Liver (tissue), 9 donors: ENCODE measurements around the gene MARVELD3. TPM values are rescaled to one million over a fixed set of nuclear protein-coding genes. Genes with fewer than 3 reads are reported as not detected.
"Not testable (repeated sequence)": the region's sequence is repeated elsewhere in the genome, so short reads cannot be mapped to it uniquely, and the experiment has no call there.

Experiments used
- DNase-seq: peaks from one replicate; pipeline ENCODE4 v3.0.0-alpha.2; 2017; ENCODE audit warnings: low spot score
- H3K27ac ChIP-seq, 2 donors: one replicate each; pipeline ENCODE4 v1.7.0; 2013; ENCODE audit warnings: inconsistent platforms in 2 of 2, low read length in 2 of 2, control low read depth in 1 of 2, low read depth in 1 of 2, mild to moderate bottlenecking in 1 of 2
- H3K27me3 ChIP-seq, 4 donors: one replicate each; pipeline versions ENCODE4 v1.6.1 to v1.7.0; 2013; ENCODE audit warnings: low read length in 3 of 4, inconsistent platforms in 1 of 4, mild to moderate bottlenecking in 1 of 4, moderate library complexity in 1 of 4; ENCODE audit not compliant: control insufficient read depth in 4 of 4, insufficient read depth in 4 of 4
- H3K36me3 ChIP-seq, 4 donors: one replicate each; pipeline versions ENCODE4 v1.6.1 to v1.7.0; 2013; ENCODE audit warnings: low read length in 3 of 4, mild to moderate bottlenecking in 3 of 4, low read depth in 1 of 4, moderate library complexity in 1 of 4; ENCODE audit not compliant: control insufficient read depth in 4 of 4, insufficient read depth in 3 of 4
- H3K4me1 ChIP-seq, 4 donors: one replicate each; pipeline versions ENCODE4 v1.6.1 to v1.7.0; 2013; ENCODE audit warnings: low read length in 3 of 4, mild to moderate bottlenecking in 3 of 4, moderate library complexity in 1 of 4; ENCODE audit not compliant: control insufficient read depth in 4 of 4, insufficient read depth in 4 of 4
- H3K4me3 ChIP-seq, 3 donors: one replicate each; pipeline versions ENCODE4 v1.6.1 to v1.7.0; 2013; ENCODE audit warnings: low read length in 3 of 3, control low read depth in 1 of 3, low read depth in 1 of 3, mild to moderate bottlenecking in 1 of 3
- H3K9ac ChIP-seq, 2 donors: one replicate each; pipeline ENCODE4 v1.7.0; 2013; ENCODE audit warnings: low read length in 2 of 2, mild to moderate bottlenecking in 2 of 2, moderate library complexity in 2 of 2, control low read depth in 1 of 2, low read depth in 1 of 2
- H3K9me3 ChIP-seq, 4 donors: one replicate each; pipeline versions ENCODE4 v1.6.1 to v1.7.0; 2013; ENCODE audit warnings: low read length in 3 of 4; ENCODE audit not compliant: control insufficient read depth in 4 of 4
- ATF3 ChIP-seq: IDR thresholded peaks from 2 replicates; pipeline ENCODE4 v1.6.1; 2016; ENCODE audit warnings: antibody characterized with exemption
- CTCF ChIP-seq: fragments of 150-350 bp; IDR thresholded peaks from 2 replicates; pipeline ENCODE4 v1.5.1; 2017; ENCODE audit warnings: improper control_type of control experiment, low read depth, low read length; ENCODE audit not compliant: missing input control
- EGR1 ChIP-seq, 2 donors: IDR thresholded peaks; 2 replicates each; pipeline ENCODE4 v1.6.1; 2016 to 2018; ENCODE audit warnings: antibody characterized with exemption in 2 of 2, low read depth in 2 of 2
- FOXA1 ChIP-seq: IDR thresholded peaks from 2 replicates; pipeline ENCODE4 v1.6.1; 2016; ENCODE audit warnings: antibody characterized with exemption
- GABPA ChIP-seq, 2 donors: IDR thresholded peaks in 1 of 2; conservative IDR thresholded peaks in 1 of 2; 2 replicates each; pipeline ENCODE4 v1.6.1; 2016; ENCODE audit warnings: antibody characterized with exemption in 2 of 2, mild to moderate bottlenecking in 1 of 2, moderate library complexity in 1 of 2
- HNF4A ChIP-seq, 2 donors: conservative IDR thresholded peaks; 2 replicates each; pipeline ENCODE4 v1.6.1; 2016; ENCODE audit warnings: antibody characterized with exemption in 2 of 2, mild to moderate bottlenecking in 2 of 2
- HNF4G ChIP-seq: IDR thresholded peaks from 2 replicates; pipeline ENCODE4 v1.6.1; 2016; ENCODE audit warnings: antibody characterized with exemption
- MAX ChIP-seq: IDR thresholded peaks from 2 replicates; pipeline ENCODE4 v1.6.1; 2016; ENCODE audit warnings: antibody characterized with exemption
- NR2F2 ChIP-seq: IDR thresholded peaks from 2 replicates; pipeline ENCODE4 v1.6.1; 2016; ENCODE audit warnings: antibody characterized with exemption
- RAD21 ChIP-seq, 2 donors: IDR thresholded peaks; 2 replicates each; pipeline ENCODE4 v1.6.1; 2016; ENCODE audit warnings: antibody characterized with exemption in 2 of 2, mild to moderate bottlenecking in 2 of 2
- REST ChIP-seq: IDR thresholded peaks from 2 replicates; pipeline ENCODE4 v1.6.1; 2016; ENCODE audit warnings: antibody characterized with exemption, mild to moderate bottlenecking
- RXRA ChIP-seq, 2 donors: IDR thresholded peaks; 2 replicates each; pipeline ENCODE4 v1.6.1; 2017 to 2018; ENCODE audit warnings: antibody characterized with exemption in 2 of 2, mild to moderate bottlenecking in 1 of 2
- SP1 ChIP-seq: IDR thresholded peaks from 2 replicates; pipeline ENCODE4 v1.6.1; 2018; ENCODE audit warnings: antibody characterized with exemption, mild to moderate bottlenecking
- TAF1 ChIP-seq: conservative IDR thresholded peaks from 2 replicates; pipeline ENCODE4 v1.6.1; 2016; ENCODE audit warnings: antibody characterized with exemption, mild to moderate bottlenecking
- ZBTB33 ChIP-seq: IDR thresholded peaks from 2 replicates; pipeline ENCODE4 v1.6.1; 2016; ENCODE audit warnings: antibody characterized with exemption
- WGBS: extraction: QIAGEN DNeasy Blood & Tissue Kit; methylation state at CpG from one replicate; pipeline ENCODE4 v1.1.7; 2013; 5-methylcytosine and 5-hydroxymethylcytosine counted together
- polyA plus RNA-seq, 2 donors: library from polyadenylated mRNA; stranded (reverse) in 1 of 2; unstranded in 1 of 2; fragments of 200-250 nt in 1 of 2; fragments of >200 nt in 1 of 2; fragmentation: Nextera tagmentation in 1 of 2; extraction: Ambion mirVana in 1 of 2; gene quantifications; one replicate each; pipeline versions ENCODE4 v1.2.1 to v1.2.3, GENCODE V29; 2013 to 2015
- total RNA-seq, 2 donors: library from RNA; depleted of rRNA; stranded (reverse); fragments of >200 nt; gene quantifications; one replicate each; pipeline ENCODE4 v1.2.3, GENCODE V29; 2014
- donor health status: healthy.
- donor health status: healthy.
- donor health status: healthy.
- donor health status: healthy.
- donor health status: healthy.

The MARVELD3 gene
- total and polyA plus RNA-seq, 4 donors: 1.8 to 4.9 (median 4.1) TPM

GRCh38 chr16:71610936-71611871 lies 14.8 kb upstream of the MARVELD3 start:
- peak; percentile 83 for DNase-seq
- Histone ChIP-seq H3K4me3 (peak overlapping the region in 1 of 3 donors; percentile 7), H3K36me3 (no peaks in the 10 kb centered on the region), H3K27me3 (no peaks in the 10 kb centered on the region), H3K27ac (no peak overlapping the region), H3K9me3 (no peaks in the 10 kb centered on the region), H3K4me1 (peaks cover 1 to 11% (median 8%) of the 10 kb centered on the region in 4 donors), H3K9ac (no peak overlapping the region)
- WGBS: 10% methylated on average over 19 of the region's 19 CpGs
- TF ChIP-seq HNF4A (conservative IDR thresholded peaks at IDR 0.05) (peak in 1 of 2 donors; percentile 3), RAD21 (IDR thresholded peaks at IDR 0.05) (peak; percentile 96 to 98), ZBTB33 (no peak), FOXA1 (peak; percentile 12), RXRA (IDR thresholded peaks at IDR 0.05) (peak in 1 of 2 donors; percentile 48), NR2F2 (no peak), GABPA (IDR thresholded peaks at IDR 0.05 in 1 of 2, conservative IDR thresholded peaks at IDR 0.05 in 1 of 2) (no peak), CTCF (peak; percentile 90), SP1 (peak; percentile 36), EGR1 (IDR thresholded peaks at IDR 0.05; ENCODE audit: low read depth in 2 of 2) (no peak)

- peaks cover 1 to 11% (median 8%) of the 10 kb centered on the region in 4 donors for H3K4me1 ChIP-seq
- not testable (repeated sequence) for H3K27ac ChIP-seq, H3K4me3 ChIP-seq, DNase-seq, H3K27me3 ChIP-seq, H3K9me3 ChIP-seq, H3K36me3 ChIP-seq, H3K9ac ChIP-seq
- 92% methylated on average over 8 of the region's 8 CpGs for WGBS
Observed at GRCh38 chr16:71614956-71615355, 11.0 kb upstream of the MARVELD3 start.

- no peaks in the 10 kb centered on the region for H3K36me3 ChIP-seq
- no peak overlapping the region for H3K9ac ChIP-seq
- peaks cover 0 to 4% (median 1%) of the 10 kb centered on the region in 4 donors for H3K4me1 ChIP-seq
- 83% methylated on average over 4 of the region's 4 CpGs for WGBS
- H3K9me3 ChIP-seq: no peaks in the 10 kb centered on the region
- H3K27ac ChIP-seq: no peak overlapping the region
- no peak for DNase-seq
- H3K4me3 ChIP-seq: no peak overlapping the region
- no peaks in the 10 kb centered on the region for H3K27me3 ChIP-seq
- TF ChIP-seq HNF4G (no peak), REST (no peak), RXRA (IDR thresholded peaks at IDR 0.05) (no peak), FOXA1 (no peak), ZBTB33 (no peak), NR2F2 (no peak), HNF4A (conservative IDR thresholded peaks at IDR 0.05) (no peak), RAD21 (IDR thresholded peaks at IDR 0.05) (no peak), ATF3 (no peak), EGR1 (IDR thresholded peaks at IDR 0.05; ENCODE audit: low read depth in 2 of 2) (no peak), TAF1 (no peak), GABPA (IDR thresholded peaks at IDR 0.05 in 1 of 2, conservative IDR thresholded peaks at IDR 0.05 in 1 of 2) (no peak), MAX (no peak)
Observed at GRCh38 chr16:71618429-71618828, 7.6 kb upstream of the MARVELD3 start.
